Osteoblast (primary cell): ENCODE results near the gene TGM2. TPM values are rescaled to one million over a fixed set of nuclear protein-coding genes. Genes with fewer than 3 reads are reported as not detected.

Experiments used
- DNase-seq: peaks from one replicate; pipeline ENCODE4 v3.0.0; 2011; ENCODE audit warnings: low spot score, mixed read lengths; ENCODE audit not compliant: insufficient read length; ENCODE audit errors: missing footprints
- H2AFZ ChIP-seq: 2 replicates; pipeline ENCODE4 v1.6.0; 2011; ENCODE audit warnings: mild to moderate bottlenecking, low read length
- H3K27ac ChIP-seq: 2 replicates; pipeline ENCODE4 v1.5.1; 2011; ENCODE audit warnings: mild to moderate bottlenecking, low read depth, low read length, moderate library complexity
- H3K27me3 ChIP-seq: 2 replicates; pipeline ENCODE4 v1.6.0; 2012; ENCODE audit warnings: mild to moderate bottlenecking, control low read depth, inconsistent platforms, low read length, moderate library complexity; ENCODE audit not compliant: insufficient read depth
- H3K36me3 ChIP-seq: 2 replicates; pipeline ENCODE4 v1.5.1; 2011; ENCODE audit warnings: mild to moderate bottlenecking, low read length, control low read depth, moderate library complexity; ENCODE audit not compliant: insufficient read depth
- H3K4me1 ChIP-seq: 2 replicates; pipeline ENCODE4 v1.5.1; 2011; ENCODE audit warnings: mild to moderate bottlenecking, low read length, control low read depth, moderate library complexity; ENCODE audit not compliant: insufficient read depth
- H3K4me2 ChIP-seq: 2 replicates; pipeline ENCODE4 v1.6.0; 2011; ENCODE audit warnings: mild to moderate bottlenecking, low read length; ENCODE audit not compliant: insufficient read depth
- H3K4me3 ChIP-seq: fragments of 200-600 bp; sonication (generic); 3 replicates; pipeline ENCODE4 v1.5.1; 2012; ENCODE audit warnings: mild to moderate bottlenecking, low read length, inconsistent platforms; ENCODE audit not compliant: insufficient read depth
- H3K79me2 ChIP-seq: 2 replicates; pipeline ENCODE4 v1.6.0; 2012; ENCODE audit warnings: mild to moderate bottlenecking, low read length, control low read depth, inconsistent platforms; ENCODE audit not compliant: insufficient read depth
- H3K9me3 ChIP-seq: 2 replicates; pipeline ENCODE4 v1.5.1; 2011; ENCODE audit warnings: low read depth, low read length, control low read depth
- H4K20me1 ChIP-seq: 2 replicates; pipeline ENCODE4 v1.6.0; 2012; ENCODE audit warnings: mild to moderate bottlenecking, low read length, control low read depth; ENCODE audit not compliant: insufficient read depth
- total RNA-seq: library from RNA; depleted of rRNA; stranded (reverse); fragments of >200 nt; gene quantifications from 2 replicates; pipeline ENCODE4 v1.2.3, GENCODE V29; 2012
- TF ChIP-seq, protein P1 (sequence below): IDR thresholded peaks from 2 replicates; pipeline ENCODE4 v1.5.1; 2011; ENCODE audit warnings: mild to moderate bottlenecking, low read depth, low read length, moderate library complexity; ENCODE audit errors: extremely low read depth

TGM2 gene
- total RNA-seq, 1 donor = 78.2 TPM

GRCh38 chr20:38209736-38210405 is 44.8 kb upstream of the TGM2 start:
- Histone ChIP-seq H4K20me1 (no peaks in the 10 kb centered on the region), H3K79me2 (no peaks in the 10 kb centered on the region), H2AFZ (no peak overlapping the region), H3K27ac (peak overlapping the region; percentile 52), H3K9me3 (no peaks in the 10 kb centered on the region), H3K4me3 (no peak overlapping the region), H3K36me3 (no peaks in the 10 kb centered on the region), H3K4me2 (peak overlapping the region; percentile 6), H3K27me3 (no peaks in the 10 kb centered on the region), H3K4me1 (peaks cover 21% of the 10 kb centered on the region)
- peak; percentile 88 for DNase-seq
- TF ChIP-seq, protein P1, sequence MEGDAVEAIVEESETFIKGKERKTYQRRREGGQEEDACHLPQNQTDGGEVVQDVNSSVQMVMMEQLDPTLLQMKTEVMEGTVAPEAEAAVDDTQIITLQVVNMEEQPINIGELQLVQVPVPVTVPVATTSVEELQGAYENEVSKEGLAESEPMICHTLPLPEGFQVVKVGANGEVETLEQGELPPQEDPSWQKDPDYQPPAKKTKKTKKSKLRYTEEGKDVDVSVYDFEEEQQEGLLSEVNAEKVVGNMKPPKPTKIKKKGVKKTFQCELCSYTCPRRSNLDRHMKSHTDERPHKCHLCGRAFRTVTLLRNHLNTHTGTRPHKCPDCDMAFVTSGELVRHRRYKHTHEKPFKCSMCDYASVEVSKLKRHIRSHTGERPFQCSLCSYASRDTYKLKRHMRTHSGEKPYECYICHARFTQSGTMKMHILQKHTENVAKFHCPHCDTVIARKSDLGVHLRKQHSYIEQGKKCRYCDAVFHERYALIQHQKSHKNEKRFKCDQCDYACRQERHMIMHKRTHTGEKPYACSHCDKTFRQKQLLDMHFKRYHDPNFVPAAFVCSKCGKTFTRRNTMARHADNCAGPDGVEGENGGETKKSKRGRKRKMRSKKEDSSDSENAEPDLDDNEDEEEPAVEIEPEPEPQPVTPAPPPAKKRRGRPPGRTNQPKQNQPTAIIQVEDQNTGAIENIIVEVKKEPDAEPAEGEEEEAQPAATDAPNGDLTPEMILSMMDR = no peak

- no peaks in the 10 kb centered on the region for H3K9me3 ChIP-seq
- TF ChIP-seq, protein P1 = no peak
- H3K4me1 ChIP-seq = peaks cover 21% of the 10 kb centered on the region
- no peaks in the 10 kb centered on the region for H3K36me3 ChIP-seq
- peak overlapping the region; percentile 52 for H3K27ac ChIP-seq
- H3K79me2 ChIP-seq = no peaks in the 10 kb centered on the region
- no peak overlapping the region for H3K4me2 ChIP-seq
- no peaks in the 10 kb centered on the region for H4K20me1 ChIP-seq
- H3K4me3 ChIP-seq = no peak overlapping the region
- peak; percentile 83 for DNase-seq
- no peaks in the 10 kb centered on the region for H3K27me3 ChIP-seq
- no peak overlapping the region for H2AFZ ChIP-seq
Observed at GRCh38 chr20:38209054-38209675, 44.1 kb upstream of the TGM2 start.

DNA sequence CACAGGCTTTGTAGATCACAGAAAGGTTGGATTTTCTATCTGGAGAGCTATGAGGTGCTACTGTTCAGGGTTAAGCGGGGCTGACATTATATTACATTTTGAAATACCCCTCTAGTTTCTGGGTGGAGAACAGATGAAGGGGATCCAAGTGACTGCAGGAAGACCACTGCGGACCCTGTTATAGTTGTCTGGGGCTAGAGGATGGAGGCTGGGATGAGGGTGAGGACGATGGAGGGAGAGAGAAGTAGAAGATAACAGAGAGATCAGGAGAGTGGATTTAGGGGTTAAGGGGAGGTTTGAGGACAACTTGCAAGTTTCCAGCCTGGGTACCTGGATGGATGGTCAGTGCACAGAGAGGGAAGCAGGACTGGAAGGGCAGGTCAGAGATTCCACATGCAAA is 43.5 kb upstream of the TGM2 start:
- TF ChIP-seq, protein P1 = no peak
- peaks cover 21% of the 10 kb centered on the region for H3K4me1 ChIP-seq
- no peaks in the 10 kb centered on the region for H3K79me2 ChIP-seq
- no peak overlapping the region for H3K4me2 ChIP-seq
- H4K20me1 ChIP-seq = no peaks in the 10 kb centered on the region
- no peaks in the 10 kb centered on the region for H3K36me3 ChIP-seq
- no peak overlapping the region for H2AFZ ChIP-seq
- DNase-seq = peak; percentile 51
- H3K27ac ChIP-seq = no peak overlapping the region
- no peaks in the 10 kb centered on the region for H3K27me3 ChIP-seq
- no peaks in the 10 kb centered on the region for H3K9me3 ChIP-seq
- H3K4me3 ChIP-seq = no peak overlapping the region

- H2AFZ ChIP-seq = no peak overlapping the region
- H3K4me1 ChIP-seq = peaks cover 21% of the 10 kb centered on the region
- H3K9me3 ChIP-seq = no peaks in the 10 kb centered on the region
- H3K4me2 ChIP-seq = no peak overlapping the region
- no peaks in the 10 kb centered on the region for H4K20me1 ChIP-seq
- H3K79me2 ChIP-seq = no peaks in the 10 kb centered on the region
- TF ChIP-seq, protein P1 = no peak
- DNase-seq = no peak
- no peak overlapping the region for H3K4me3 ChIP-seq
- no peaks in the 10 kb centered on the region for H3K36me3 ChIP-seq
- no peaks in the 10 kb centered on the region for H3K27me3 ChIP-seq
- H3K27ac ChIP-seq = no peak overlapping the region
Observed at GRCh38 chr20:38208088-38208487, 43.0 kb upstream of the TGM2 start.
